VCaP (cell line): ENCODE data around the gene RBMS3.

ENCODE experiments used
- H3K27ac ChIP-seq: fragments of 450-650 bp; 2 replicates; pipeline ENCODE4 v1.5.1; 2017
- TF ChIP-seq, protein P1 (sequence below): fragments of 450-650 bp; conservative IDR thresholded peaks from 2 replicates; pipeline ENCODE4 v1.5.1; 2017; ENCODE audit warnings: mild to moderate bottlenecking, moderate library complexity

RBMS3 gene

DNA sequence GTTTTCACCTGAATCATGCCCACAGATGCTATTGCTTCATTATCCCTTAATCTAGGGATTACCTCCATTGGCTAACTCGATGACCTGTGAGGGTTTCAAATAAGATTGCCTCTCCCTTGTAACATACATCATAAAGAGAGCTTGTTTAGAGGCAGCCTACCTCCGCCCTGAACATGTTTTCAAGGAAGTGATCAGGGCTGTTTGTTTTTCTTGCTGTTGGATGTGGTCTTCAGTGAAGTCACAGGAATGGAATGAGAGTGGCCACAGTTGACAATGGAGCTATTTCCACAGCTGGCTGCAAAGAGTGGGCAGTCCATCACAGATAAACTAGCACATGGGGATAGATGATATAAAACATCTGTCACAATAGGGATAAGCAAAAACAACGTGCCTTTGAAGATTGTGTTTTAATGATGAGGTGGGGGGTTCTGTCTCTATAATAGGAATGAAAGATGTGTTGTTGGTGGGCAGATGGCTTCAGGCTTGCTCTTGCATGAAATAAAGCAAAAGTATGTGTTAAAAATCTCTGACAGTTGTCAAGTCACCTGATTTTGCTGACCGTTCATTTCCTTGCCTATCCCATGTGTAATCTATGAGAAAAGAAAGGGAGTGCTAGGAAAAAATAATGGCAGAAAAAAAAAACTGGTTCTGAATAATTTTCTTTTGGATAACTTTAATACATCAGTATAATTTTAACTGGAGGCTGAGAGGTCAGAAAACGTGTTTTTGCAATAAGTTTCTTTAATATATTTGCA lies 642.3 kb downstream of the RBMS3 start:
- H3K27ac ChIP-seq = no peak overlapping the region
- TF ChIP-seq, protein P1, sequence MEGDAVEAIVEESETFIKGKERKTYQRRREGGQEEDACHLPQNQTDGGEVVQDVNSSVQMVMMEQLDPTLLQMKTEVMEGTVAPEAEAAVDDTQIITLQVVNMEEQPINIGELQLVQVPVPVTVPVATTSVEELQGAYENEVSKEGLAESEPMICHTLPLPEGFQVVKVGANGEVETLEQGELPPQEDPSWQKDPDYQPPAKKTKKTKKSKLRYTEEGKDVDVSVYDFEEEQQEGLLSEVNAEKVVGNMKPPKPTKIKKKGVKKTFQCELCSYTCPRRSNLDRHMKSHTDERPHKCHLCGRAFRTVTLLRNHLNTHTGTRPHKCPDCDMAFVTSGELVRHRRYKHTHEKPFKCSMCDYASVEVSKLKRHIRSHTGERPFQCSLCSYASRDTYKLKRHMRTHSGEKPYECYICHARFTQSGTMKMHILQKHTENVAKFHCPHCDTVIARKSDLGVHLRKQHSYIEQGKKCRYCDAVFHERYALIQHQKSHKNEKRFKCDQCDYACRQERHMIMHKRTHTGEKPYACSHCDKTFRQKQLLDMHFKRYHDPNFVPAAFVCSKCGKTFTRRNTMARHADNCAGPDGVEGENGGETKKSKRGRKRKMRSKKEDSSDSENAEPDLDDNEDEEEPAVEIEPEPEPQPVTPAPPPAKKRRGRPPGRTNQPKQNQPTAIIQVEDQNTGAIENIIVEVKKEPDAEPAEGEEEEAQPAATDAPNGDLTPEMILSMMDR = no peak

DNA sequence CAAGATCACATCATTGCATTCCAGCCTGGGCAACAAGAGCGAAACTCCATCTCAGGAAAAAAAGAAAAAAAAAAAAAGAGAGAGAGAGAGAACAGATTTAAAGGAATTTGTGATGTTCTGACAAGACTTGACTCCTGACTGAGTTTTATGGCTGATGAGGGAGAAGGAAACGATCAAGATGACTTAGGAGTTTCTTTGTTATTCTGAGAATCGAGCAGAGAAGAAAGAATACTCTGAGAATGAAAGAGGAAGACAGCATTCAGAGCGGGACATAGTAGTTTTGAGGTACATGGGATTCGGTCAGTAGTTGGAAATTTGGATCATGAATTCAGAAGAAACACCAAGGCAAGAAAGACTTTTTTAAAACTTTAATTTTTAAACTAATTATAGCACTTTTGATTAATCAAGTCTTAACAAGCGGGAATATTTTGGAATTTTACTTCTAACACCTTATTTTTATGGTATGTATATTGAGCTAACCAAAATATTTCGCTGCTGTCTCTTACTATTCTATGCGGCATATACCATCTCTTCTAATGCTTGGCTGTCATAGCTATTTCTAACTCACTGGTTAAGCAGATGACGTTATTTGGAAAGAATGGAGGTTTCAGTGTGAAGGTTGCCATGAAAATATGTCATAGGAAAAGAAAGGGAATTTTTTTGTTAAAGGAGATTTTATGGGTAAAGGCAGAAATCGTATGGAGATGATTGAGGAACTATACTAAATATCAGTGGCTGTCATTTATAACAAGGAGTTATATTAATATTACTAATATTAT lies 644.1 kb downstream of the RBMS3 start:
- TF ChIP-seq, protein P1 = no peak
- no peak overlapping the region for H3K27ac ChIP-seq

DNA sequence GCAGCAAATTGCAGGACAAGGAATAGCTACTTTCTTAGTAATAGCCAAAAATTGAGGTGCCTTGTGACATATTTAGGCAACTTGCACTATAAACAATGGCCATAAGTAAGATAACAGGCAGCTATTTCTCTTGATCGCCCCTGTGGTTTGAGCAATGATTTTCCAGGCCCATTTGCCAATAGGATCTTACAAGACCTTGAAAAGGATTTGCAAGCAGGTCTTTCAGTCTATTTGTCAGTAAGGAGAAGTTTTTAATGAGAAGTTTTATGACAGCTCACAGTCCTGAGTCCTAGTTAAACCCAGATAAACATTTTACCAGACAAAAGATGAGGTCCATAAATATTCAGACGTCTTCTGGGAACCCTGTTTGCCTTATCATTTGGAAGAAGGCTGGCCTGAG lies 645.5 kb downstream of the RBMS3 start:
- H3K27ac ChIP-seq = no peak overlapping the region
- TF ChIP-seq, protein P1 = no peak

DNA sequence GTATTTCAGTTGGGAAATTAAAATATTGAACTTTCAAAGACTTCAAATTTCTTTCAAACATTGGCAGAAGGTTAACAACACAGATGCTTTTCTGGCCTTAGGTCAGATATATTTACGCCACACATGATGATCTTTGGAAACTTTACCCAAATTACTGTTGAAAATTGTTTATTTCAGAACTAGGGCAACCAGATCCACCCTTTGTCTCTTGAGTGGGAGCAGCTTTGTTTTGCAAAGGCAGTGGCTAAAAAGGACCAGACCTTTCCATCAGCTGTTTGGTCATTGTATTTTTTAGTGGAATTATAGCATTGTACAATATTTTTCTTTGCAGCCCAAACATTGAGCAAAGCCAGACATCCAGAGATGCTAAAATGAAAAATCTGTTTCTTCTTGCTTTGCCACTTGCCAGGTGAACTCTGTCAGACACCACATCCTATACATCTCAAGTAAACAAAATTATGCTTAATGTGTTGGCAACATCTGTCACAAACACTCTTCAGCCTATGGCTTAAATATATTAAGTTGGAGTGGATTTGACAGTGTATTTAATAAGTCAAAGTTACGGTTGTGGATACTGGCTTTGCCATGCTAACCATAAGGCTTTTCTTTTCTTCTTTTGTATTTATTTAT lies 651.9 kb downstream of the RBMS3 start:
- no peak overlapping the region for H3K27ac ChIP-seq
- TF ChIP-seq, protein P1 = no peak

DNA sequence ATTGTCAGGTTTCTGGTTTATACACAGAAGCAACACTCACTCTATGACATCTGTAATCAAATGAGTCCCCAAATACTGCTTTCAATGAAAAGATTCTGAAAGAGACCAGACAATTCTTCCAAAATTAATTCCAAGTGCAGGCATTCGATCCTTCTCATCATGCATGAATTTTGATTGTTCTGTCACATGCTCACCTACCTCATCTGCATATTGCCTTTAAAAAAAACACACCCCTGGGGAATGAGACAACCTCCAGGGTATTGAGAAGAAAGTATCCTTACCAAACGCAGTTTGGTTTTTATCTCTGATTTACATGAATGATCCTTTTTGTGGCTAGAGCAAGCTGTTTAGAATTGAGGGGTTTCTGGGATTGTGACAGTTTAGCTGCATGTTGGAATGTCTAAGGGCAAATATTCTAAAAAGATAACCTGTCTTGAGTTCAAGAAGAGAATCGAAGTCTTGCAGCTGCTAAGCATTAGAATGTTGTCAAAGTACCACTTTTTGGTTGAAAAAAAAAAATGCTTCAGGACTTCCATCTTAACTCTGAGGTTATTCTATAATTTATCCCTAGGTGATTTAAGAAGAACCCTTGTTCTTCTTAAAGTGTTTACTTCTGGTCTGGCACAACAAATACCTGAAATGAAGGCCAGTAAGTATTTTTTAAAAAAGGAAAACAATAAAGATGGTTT lies 653.1 kb downstream of the RBMS3 start:
- TF ChIP-seq, protein P1 = no peak
- no peak overlapping the region for H3K27ac ChIP-seq

DNA sequence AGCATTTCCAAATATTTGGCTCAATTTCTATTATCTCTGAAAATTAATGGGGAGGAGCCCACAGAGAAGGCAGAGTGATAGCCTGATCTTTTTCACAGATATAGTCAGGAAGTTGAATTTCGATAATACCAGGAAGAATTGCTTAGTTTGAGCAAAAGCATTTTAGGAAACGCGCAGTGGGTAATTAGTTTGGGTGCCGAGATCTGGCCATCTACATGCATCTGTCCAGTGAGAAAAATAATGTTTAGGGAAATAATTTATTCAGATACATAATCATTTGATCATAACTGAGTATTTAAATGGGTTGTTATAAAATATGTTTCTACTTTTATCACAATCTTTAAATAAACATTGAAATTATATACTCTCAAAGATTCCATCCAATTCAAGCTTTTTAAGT lies 653.9 kb downstream of the RBMS3 start:
- no peak overlapping the region for H3K27ac ChIP-seq

More for the DNA sequence above, 653.9 kb downstream of the RBMS3 start:
- TF ChIP-seq, protein P1 = no peak
